GM12873 (cell line): ENCODE data around the gene NAGLU.
A peak's percentile ranks its signal among the peaks of the same experiment; 100 is the strongest.
"Not testable (repeated sequence)": the region's sequence is repeated elsewhere in the genome, so short reads cannot be mapped to it uniquely, and the experiment has no call there.

ENCODE experiments used
- CTCF ChIP-seq: IDR thresholded peaks from 2 replicates; pipeline ENCODE4 v1.5.1; 2012; ENCODE audit warnings: low read depth, mild to moderate bottlenecking, moderate library complexity, low read length, control low read depth; ENCODE audit not compliant: insufficient read depth; ENCODE audit errors: missing control alignments

Gene NAGLU

DNA sequence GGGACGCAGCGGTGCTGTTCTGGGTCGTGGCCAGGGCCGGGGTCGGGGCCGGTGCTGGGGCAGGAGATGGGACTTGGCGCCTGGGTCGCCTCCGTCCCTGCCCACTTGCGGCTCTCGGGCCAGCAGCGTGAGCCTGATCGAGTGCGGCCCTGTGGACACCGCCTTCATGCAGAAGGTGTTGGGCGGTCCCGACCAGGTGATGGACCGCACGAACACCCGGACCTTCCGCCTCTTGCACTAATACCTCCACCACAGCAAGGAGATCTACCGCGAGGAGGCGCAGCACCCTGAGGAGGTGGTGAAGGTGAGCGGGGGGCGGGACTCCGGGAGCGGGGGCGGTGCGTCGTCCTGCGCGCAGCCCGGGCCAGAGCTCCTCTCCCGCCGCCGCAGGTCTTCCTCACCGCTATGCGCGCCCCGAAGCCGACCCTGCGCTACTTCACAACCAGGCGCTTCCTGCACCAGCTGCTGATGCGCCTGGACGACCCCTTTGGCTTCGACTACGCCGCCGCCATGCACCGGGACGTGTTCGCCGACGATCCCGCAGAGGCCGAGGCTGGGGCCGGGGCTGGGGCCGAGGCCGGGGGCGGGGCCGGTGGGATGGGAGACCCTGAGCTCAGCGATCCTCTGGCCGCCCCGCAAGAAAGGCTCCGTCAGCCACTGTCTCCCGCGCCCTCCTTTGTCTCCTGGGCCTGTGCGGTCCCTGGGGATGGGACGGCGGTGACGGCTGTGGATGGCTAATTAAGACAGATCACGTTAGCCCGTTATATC is 12.2 kb downstream of the NAGLU start:
- TF ChIP-seq CTCF = peak; percentile 57

- no peak for TF ChIP-seq CTCF
These were observed 13.1 kb downstream of the NAGLU start for GRCh38 chr17:42548993-42549755.

DNA sequence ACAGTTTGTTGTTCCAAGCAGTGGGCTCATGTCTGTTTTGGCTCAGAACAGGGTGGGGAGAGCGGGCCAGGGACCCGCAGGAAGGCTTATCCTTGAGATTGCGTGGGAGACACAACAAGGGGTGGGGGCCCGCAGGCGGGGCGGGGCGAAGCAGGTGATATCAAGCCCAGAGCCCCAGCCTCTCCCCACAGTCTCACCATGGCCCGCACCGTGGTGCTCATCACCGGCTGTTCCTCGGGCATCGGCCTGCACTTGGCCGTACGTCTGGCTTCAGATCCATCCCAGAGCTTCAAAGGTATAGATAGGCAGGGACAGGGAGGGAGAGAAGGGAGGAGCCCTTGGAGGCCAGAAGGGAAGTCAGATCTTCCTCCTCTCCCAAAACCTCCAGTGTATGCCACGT is 16.7 kb downstream of the NAGLU start, which contains the start of gene HSD17B1:
Gene HSD17B1, plus strand, starts transcription at position 188 of the 400 bp plus-strand sequence. Its CDS starts 11 bp downstream, at position 199.
- TF ChIP-seq CTCF = not testable (repeated sequence)

DNA sequence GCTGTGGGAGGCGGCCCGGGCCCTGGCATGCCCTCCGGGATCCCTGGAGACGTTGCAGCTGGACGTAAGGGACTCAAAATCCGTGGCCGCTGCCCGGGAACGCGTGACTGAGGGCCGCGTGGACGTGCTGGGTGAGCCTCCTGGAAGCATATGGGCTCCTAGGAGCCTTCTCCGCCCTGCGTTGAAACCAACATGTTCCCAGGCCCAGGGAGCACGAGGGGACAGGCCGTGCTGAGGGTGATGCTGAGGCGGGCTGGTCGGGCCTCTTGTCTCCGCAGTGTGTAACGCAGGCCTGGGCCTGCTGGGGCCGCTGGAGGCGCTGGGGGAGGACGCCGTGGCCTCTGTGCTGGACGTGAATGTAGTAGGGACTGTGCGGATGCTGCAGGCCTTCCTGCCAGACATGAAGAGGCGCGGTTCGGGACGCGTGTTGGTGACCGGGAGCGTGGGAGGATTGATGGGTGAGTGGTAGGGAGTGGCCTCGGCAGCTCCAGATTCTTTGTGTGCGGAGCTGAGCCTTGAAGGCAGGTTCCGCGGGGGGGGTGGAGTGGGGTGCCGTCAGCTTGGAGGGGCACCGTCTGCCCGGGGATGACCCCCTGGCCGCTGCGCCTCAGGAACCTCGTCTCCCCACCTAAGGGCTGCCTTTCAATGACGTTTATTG is 17.2 kb downstream of the NAGLU start:
- no peak for TF ChIP-seq CTCF

DNA sequence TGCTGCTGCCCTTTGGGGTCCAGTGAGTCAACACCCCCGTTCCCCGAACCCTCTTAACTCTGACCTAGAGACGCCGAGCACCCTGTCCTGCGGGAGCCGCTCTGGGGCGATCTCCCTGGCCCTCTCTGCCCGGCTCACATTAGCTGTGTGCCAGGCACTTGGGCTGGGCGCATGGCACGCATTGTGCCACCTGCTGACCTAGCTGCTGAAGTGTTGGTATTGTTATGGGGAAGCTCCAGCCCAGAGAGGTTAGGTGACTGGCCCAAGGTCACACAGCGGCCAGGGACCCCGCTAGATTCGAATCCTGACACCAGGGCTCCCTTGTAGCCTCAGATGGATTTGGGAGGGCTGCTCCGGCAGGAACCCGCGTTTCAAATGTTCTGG is 17.8 kb downstream of the NAGLU start:
- TF ChIP-seq CTCF = peak; percentile 6

- TF ChIP-seq CTCF = no peak
These were observed 18.4 kb downstream of the NAGLU start for GRCh38 chr17:42554250-42555121.

- no peak for TF ChIP-seq CTCF
These were observed 19.1 kb downstream of the NAGLU start for GRCh38 chr17:42555122-42555622.
